Caco-2 (cell line): ENCODE data around the gene DDO. TPM values are rescaled to one million over a fixed set of nuclear protein-coding genes. Genes with fewer than 3 reads are reported as not detected.

Source experiments
- BruUV-seq: library from RNA; stranded (reverse); fragments of 400-500 nt; replicated peaks from 2 replicates; lab custom pipeline; 2021; lab: Mats Ljungman, UMichigan
- CTCF ChIA-PET: fragments of 300-600 bp; sonication (Branson Sonifier 250); formaldehyde crosslinking; loops from one replicate; lab custom pipeline; 2022; ENCODE audit warnings: antibody characterized with exemption; lab: Charles Lee
- POLR2A ChIA-PET: fragments of 300-600 bp; sonication (Branson Sonifier 250); formaldehyde crosslinking; loops from one replicate; lab custom pipeline; 2022; ENCODE audit warnings: antibody characterized with exemption; lab: Charles Lee
- DNase-seq, 2 experiments: peaks; one replicate each; pipeline versions ENCODE4 v3.0.0 to v3.0.0-alpha.2; 2020 to 2022
- H3K27me3 ChIP-seq: replicated peaks from 2 replicates; pipeline ENCODE4 v1.6.0; 2011; ENCODE audit warnings: low read length; ENCODE audit not compliant: control insufficient read depth, insufficient read depth
- H3K36me3 ChIP-seq: 2 replicates; pipeline ENCODE4 v1.5.1; 2011; ENCODE audit warnings: low read length; ENCODE audit not compliant: control insufficient read depth, insufficient read depth
- H3K4me1 ChIP-seq: fragments of 250-450 bp; sonication (Bioruptor Pico); 2 replicates; pipeline ENCODE4 v1.5.1; 2020; ENCODE audit warnings: mild to moderate bottlenecking
- H3K4me3 ChIP-seq: 2 replicates; pipeline ENCODE4 v1.5.1; 2011; ENCODE audit warnings: low read depth, mild to moderate bottlenecking, control low read depth, low read length
- H3K9me3 ChIP-seq: fragments of 250-450 bp; sonication (Bioruptor Pico); 2 replicates; pipeline ENCODE4 v1.5.1; 2020; ENCODE audit warnings: mild to moderate bottlenecking, moderate library complexity
- H3K27ac Mint-ChIP-seq: one replicate; pipeline ENCODE4 v1.8.0; 2022; ENCODE audit warnings: mixed read lengths; ENCODE audit not compliant: unreplicated experiment
- H3K27me3 Mint-ChIP-seq: one replicate; pipeline ENCODE4 v1.8.0; 2022; ENCODE audit warnings: mixed read lengths; ENCODE audit not compliant: insufficient read depth, unreplicated experiment
- H3K36me3 Mint-ChIP-seq: one replicate; pipeline ENCODE4 v1.8.0; 2022; ENCODE audit warnings: mild to moderate bottlenecking, mixed read lengths; ENCODE audit not compliant: insufficient read depth, unreplicated experiment
- H3K4me1 Mint-ChIP-seq: one replicate; pipeline ENCODE4 v1.8.0; 2022; ENCODE audit warnings: low read depth, mixed read lengths; ENCODE audit not compliant: unreplicated experiment
- H3K4me3 Mint-ChIP-seq: one replicate; pipeline ENCODE4 v1.8.0; 2022; ENCODE audit warnings: mild to moderate bottlenecking, moderate library complexity, mixed read lengths; ENCODE audit not compliant: unreplicated experiment
- H3K9me3 Mint-ChIP-seq: one replicate; pipeline ENCODE4 v1.8.0; 2022; ENCODE audit warnings: mixed read lengths; ENCODE audit not compliant: unreplicated experiment
- intact Hi-C: fragments of 100-400 bp; cut with micrococcal nuclease; formaldehyde crosslinking; loops from one replicate; pipeline ENCODE4 v1.10.0; 2022; ENCODE audit not compliant: unreplicated experiment
- total RNA-seq: library from RNA; stranded (reverse); gene quantifications from 2 replicates; pipeline ENCODE4 v1.2.3, GENCODE V29; 2022
- TF ChIP-seq, protein P1 (sequence below), 2 experiments: fragments of 200-600 bp in 1 of 2; IDR thresholded peaks; 1 replicate in 1 of 2; 2 replicates in 1 of 2; pipeline versions ENCODE4 v1.5.1 to v1.8.0; 2011 to 2022; ENCODE audit warnings: antibody characterized with exemption in 1 of 2, control low read depth in 1 of 2, inconsistent platforms in 1 of 2, low read depth in 1 of 2, low read length in 1 of 2, mild to moderate bottlenecking in 1 of 2, moderate library complexity in 1 of 2; ENCODE audit not compliant: insufficient read depth in 1 of 2, severe bottlenecking in 1 of 2, unreplicated experiment in 1 of 2

The DDO gene
- total RNA-seq, 1 experiment from 2014 or later, result not detected

DNA sequence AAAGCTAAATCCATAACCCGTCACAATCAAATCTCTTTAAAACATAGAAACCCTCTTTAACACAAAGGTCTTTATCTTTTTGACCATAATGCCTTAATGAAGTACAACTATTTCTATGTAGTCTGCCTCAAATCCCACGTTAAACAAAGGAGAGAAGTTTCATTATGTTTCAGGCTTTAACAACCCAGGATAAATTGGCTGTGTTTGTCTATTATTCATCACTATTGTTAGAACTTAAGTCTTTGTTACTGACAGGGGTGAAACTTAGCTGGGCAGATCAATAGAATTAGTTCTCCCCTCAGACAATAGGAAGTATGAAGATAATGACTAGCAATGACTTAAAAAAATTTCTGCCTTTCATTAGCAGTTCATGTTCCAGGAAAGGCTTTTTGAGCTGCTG lies 47.1 kb downstream of the DDO start:
- H3K36me3 Mint-ChIP-seq, result no peaks in the 10 kb centered on the region
- no peaks in the 10 kb centered on the region for H3K9me3 Mint-ChIP-seq
- no TSS peak for BruUV-seq
- H3K4me3 Mint-ChIP-seq, result no peak overlapping the region
- peaks cover 26% of the 10 kb centered on the region for H3K27me3 Mint-ChIP-seq
- CTCF ChIA-PET, result no interaction called here
- H3K27ac Mint-ChIP-seq, result no peak overlapping the region
- DNase-seq, result no peak
- Histone ChIP-seq H3K36me3 (no peaks in the 10 kb centered on the region), H3K27me3 (no peaks in the 10 kb centered on the region), H3K9me3 (no peaks in the 10 kb centered on the region), H3K4me1 (no peaks in the 10 kb centered on the region), H3K4me3 (no peak overlapping the region)
- peaks cover 6% of the 10 kb centered on the region for H3K4me1 Mint-ChIP-seq
- intact Hi-C loops, result no loop called here
- TF ChIP-seq, protein P1, sequence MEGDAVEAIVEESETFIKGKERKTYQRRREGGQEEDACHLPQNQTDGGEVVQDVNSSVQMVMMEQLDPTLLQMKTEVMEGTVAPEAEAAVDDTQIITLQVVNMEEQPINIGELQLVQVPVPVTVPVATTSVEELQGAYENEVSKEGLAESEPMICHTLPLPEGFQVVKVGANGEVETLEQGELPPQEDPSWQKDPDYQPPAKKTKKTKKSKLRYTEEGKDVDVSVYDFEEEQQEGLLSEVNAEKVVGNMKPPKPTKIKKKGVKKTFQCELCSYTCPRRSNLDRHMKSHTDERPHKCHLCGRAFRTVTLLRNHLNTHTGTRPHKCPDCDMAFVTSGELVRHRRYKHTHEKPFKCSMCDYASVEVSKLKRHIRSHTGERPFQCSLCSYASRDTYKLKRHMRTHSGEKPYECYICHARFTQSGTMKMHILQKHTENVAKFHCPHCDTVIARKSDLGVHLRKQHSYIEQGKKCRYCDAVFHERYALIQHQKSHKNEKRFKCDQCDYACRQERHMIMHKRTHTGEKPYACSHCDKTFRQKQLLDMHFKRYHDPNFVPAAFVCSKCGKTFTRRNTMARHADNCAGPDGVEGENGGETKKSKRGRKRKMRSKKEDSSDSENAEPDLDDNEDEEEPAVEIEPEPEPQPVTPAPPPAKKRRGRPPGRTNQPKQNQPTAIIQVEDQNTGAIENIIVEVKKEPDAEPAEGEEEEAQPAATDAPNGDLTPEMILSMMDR (IDR thresholded peaks at IDR 0.05; ENCODE audit: insufficient read depth in 1 of 2, low read depth in 1 of 2, low read length in 1 of 2, severe bottlenecking in 1 of 2, unreplicated experiment in 1 of 2), result no peak
- POLR2A ChIA-PET, result no interaction called here

DNA sequence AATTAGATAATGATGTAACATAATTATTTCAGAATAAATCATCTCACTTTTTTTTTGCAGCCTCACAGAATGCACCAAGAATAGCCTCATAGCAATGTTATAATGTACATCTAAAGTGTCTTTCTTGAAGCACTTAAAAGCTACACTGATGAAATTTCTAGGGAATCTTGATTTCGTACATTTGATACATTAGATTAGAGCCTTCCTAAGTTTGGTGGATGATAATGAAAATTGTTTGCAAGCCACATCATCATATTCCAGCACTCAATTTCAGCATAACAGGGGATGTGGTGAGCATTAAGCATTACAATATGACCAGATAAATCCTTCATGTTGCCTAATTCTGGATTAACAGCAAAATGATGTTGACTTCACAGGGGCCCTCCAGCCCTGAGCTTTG lies 47.5 kb downstream of the DDO start:
- Mint-ChIP-seq H3K4me3 (no peak overlapping the region), H3K36me3 (no peaks in the 10 kb centered on the region), H3K9me3 (no peaks in the 10 kb centered on the region), H3K27me3 (peaks cover 26% of the 10 kb centered on the region), H3K27ac (no peak overlapping the region), H3K4me1 (peaks cover 6% of the 10 kb centered on the region)
- H3K27me3 ChIP-seq, result no peaks in the 10 kb centered on the region
- TF ChIP-seq, protein P1 (IDR thresholded peaks at IDR 0.05; ENCODE audit: insufficient read depth in 1 of 2, low read depth in 1 of 2, low read length in 1 of 2, severe bottlenecking in 1 of 2, unreplicated experiment in 1 of 2), result no peak
- no TSS peak for BruUV-seq
- DNase-seq, result no peak
- H3K36me3 ChIP-seq, result no peaks in the 10 kb centered on the region
- no peaks in the 10 kb centered on the region; the same call in 1 of the 2 replicates for H3K9me3 ChIP-seq
- H3K4me3 ChIP-seq, result no peak overlapping the region
- intact Hi-C loops, result no loop called here
- no peaks in the 10 kb centered on the region for H3K4me1 ChIP-seq
- CTCF ChIA-PET, result no interaction called here
- POLR2A ChIA-PET, result no interaction called here

DNA sequence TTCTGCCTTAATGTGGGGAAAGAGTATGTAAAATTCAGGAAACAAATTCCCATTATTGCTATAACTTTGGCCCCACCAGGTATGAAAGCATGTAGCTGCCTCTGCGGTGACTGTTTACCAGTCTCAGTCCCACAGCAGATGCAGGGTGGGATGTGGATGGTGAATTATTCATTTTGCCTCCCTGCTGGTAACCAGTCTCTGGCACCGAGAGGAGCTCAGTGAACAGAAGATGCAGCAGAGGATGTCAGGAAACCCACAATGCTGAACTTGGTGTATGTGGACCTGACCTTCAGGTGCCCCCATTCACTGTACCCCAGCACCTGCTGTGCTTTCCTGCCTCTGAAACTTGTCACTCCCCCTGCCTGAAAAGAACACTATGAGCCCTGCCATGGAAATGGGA lies 48.4 kb downstream of the DDO start:
- no peak overlapping the region for H3K27ac Mint-ChIP-seq
- Histone ChIP-seq H3K4me3 (no peak overlapping the region), H3K27me3 (no peaks in the 10 kb centered on the region), H3K9me3 (no peaks in the 10 kb centered on the region; the same call in 1 of the 2 replicates), H3K4me1 (no peaks in the 10 kb centered on the region), H3K36me3 (no peaks in the 10 kb centered on the region)
- peaks cover 6% of the 10 kb centered on the region for H3K4me1 Mint-ChIP-seq
- ChIA-PET POLR2A (no interaction called here), CTCF (no interaction called here)
- no peak for DNase-seq
- TF ChIP-seq, protein P1 (IDR thresholded peaks at IDR 0.05; ENCODE audit: insufficient read depth in 1 of 2, low read depth in 1 of 2, low read length in 1 of 2, severe bottlenecking in 1 of 2, unreplicated experiment in 1 of 2), result no peak
- peaks cover 24% of the 10 kb centered on the region for H3K27me3 Mint-ChIP-seq
- peaks cover 6% of the 10 kb centered on the region for H3K9me3 Mint-ChIP-seq
- BruUV-seq, result no TSS peak
- H3K36me3 Mint-ChIP-seq, result no peaks in the 10 kb centered on the region
- intact Hi-C loops, result no loop called here
- no peak overlapping the region for H3K4me3 Mint-ChIP-seq
